MM.1S (cell line): Measurements from ENCODE around the gene FBXL13.
"Not testable (repeated sequence)": the region's sequence is repeated elsewhere in the genome, so short reads cannot be mapped to it uniquely, and the experiment has no call there.

Source experiments
- EZH2 ChIP-seq: fragments of 300-600 bp; sonication (generic); optimal IDR thresholded peaks from 2 replicates; pipeline ENCODE3; 2017; ENCODE audit warnings: low read depth, mild to moderate bottlenecking, antibody characterized with exemption, low read length, mixed read lengths
- EZH2phosphoT487 ChIP-seq: fragments of 300-600 bp; sonication (generic); IDR thresholded peaks from 2 replicates; pipeline ENCODE4 v1.6.1; 2018; ENCODE audit warnings: antibody characterized with exemption, low read length
- TF ChIP-seq, protein P1 (sequence below): fragments of 300-600 bp; sonication (generic); IDR thresholded peaks from 2 replicates; pipeline ENCODE4 v1.5.1; 2016; ENCODE audit warnings: antibody characterized with exemption, low read length, mixed read lengths

DNA sequence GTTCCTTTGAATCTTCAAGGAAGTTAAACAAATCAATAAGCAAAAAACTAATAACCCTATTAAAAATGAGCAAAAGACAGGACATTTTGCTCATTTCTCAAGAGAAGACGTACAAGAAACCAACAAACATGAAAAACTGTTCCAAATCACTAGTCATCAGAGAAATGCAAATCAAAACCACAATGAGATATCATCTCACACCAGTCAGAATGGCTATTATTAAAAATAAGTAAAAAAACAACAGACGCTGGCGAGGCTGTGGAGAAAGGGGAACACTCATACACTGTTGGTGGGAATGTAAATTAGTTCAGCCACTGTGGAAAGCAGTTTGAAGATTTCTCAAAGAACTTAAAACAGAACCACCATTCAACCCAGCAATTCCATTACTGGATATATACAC, 304.1 kb downstream of the FBXL13 start:
- TF ChIP-seq, protein P1, sequence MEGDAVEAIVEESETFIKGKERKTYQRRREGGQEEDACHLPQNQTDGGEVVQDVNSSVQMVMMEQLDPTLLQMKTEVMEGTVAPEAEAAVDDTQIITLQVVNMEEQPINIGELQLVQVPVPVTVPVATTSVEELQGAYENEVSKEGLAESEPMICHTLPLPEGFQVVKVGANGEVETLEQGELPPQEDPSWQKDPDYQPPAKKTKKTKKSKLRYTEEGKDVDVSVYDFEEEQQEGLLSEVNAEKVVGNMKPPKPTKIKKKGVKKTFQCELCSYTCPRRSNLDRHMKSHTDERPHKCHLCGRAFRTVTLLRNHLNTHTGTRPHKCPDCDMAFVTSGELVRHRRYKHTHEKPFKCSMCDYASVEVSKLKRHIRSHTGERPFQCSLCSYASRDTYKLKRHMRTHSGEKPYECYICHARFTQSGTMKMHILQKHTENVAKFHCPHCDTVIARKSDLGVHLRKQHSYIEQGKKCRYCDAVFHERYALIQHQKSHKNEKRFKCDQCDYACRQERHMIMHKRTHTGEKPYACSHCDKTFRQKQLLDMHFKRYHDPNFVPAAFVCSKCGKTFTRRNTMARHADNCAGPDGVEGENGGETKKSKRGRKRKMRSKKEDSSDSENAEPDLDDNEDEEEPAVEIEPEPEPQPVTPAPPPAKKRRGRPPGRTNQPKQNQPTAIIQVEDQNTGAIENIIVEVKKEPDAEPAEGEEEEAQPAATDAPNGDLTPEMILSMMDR = not testable (repeated sequence)
- TF ChIP-seq EZH2, EZH2phosphoT487: not testable (repeated sequence)
